GM12865 (cell line): ENCODE measurements around the gene CCDC184.

Experiments used
- DNase-seq: peaks from one replicate; pipeline ENCODE4 v3.0.0; 2010; ENCODE audit warnings: low read depth
- H3K4me3 ChIP-seq: 2 replicates; pipeline ENCODE4 v1.5.1; 2011; ENCODE audit warnings: mild to moderate bottlenecking, low read depth, low read length, control low read depth
- TF ChIP-seq, protein P1 (sequence below): IDR thresholded peaks from 2 replicates; pipeline ENCODE4 v1.5.1; 2011; ENCODE audit warnings: low read length, control low read depth, low read depth, inconsistent platforms; ENCODE audit not compliant: insufficient read depth; ENCODE audit errors: missing control alignments

The CCDC184 gene

DNA sequence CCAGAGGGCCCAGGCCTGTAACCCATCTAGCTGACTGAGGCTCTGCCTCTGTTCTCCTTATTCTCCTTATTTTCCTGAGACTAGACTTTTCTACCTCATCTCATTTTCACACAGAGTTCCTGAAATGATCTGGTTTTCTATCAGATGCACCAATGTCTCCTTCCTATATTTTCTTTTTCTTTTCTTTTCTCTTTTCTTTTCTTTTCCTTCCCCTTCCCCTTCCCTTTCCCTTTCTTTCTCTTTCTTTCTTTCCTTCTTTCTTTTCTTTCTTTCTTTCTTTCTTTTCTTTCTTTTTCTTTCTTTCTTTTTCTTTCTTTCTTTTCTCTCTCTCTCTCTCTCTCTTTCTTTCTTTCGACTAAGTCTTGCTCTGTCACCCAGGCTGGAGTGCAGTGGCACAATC, 3.0 kb upstream of the CCDC184 start:
- TF ChIP-seq, protein P1, sequence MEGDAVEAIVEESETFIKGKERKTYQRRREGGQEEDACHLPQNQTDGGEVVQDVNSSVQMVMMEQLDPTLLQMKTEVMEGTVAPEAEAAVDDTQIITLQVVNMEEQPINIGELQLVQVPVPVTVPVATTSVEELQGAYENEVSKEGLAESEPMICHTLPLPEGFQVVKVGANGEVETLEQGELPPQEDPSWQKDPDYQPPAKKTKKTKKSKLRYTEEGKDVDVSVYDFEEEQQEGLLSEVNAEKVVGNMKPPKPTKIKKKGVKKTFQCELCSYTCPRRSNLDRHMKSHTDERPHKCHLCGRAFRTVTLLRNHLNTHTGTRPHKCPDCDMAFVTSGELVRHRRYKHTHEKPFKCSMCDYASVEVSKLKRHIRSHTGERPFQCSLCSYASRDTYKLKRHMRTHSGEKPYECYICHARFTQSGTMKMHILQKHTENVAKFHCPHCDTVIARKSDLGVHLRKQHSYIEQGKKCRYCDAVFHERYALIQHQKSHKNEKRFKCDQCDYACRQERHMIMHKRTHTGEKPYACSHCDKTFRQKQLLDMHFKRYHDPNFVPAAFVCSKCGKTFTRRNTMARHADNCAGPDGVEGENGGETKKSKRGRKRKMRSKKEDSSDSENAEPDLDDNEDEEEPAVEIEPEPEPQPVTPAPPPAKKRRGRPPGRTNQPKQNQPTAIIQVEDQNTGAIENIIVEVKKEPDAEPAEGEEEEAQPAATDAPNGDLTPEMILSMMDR, result no peak
- no peak overlapping the region for H3K4me3 ChIP-seq
- no peak for DNase-seq

DNA sequence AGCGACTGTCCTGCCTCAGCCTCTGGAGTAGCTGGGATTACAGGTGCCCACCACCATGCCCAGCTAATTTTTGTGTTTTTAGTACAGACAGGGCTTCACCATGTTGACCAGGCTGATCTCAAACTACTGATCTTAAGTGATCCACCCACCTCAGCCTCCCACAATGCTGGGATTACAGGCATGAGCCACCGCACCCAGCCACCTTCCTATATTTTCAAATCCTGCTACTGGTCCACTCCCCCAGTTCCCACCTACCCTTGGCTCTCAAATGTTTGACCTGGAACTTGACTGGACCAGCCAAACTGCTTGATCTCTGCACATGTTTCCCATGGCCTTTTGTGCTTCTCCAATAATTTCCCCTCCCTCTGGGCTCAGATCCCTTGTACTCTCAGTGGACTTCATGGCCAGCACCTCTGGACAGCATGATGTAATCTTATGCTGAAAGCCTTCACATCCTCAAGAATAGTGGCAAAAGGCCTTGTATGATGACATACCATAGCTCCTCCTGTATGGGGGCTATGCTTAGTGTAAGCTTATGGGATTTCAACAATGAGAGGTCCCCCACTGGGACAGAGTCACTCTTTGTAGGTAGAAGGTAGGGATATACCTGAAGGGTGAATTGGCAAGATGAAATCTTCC, 2.5 kb upstream of the CCDC184 start:
- DNase-seq, result no peak
- H3K4me3 ChIP-seq, result no peak overlapping the region
- TF ChIP-seq, protein P1, result no peak

GRCh38 chr12:48182631-48183030, 813 bp upstream of the CCDC184 start:
- TF ChIP-seq, protein P1, result no peak
- peak overlapping the region; percentile 75 for H3K4me3 ChIP-seq
- no peak for DNase-seq

DNA sequence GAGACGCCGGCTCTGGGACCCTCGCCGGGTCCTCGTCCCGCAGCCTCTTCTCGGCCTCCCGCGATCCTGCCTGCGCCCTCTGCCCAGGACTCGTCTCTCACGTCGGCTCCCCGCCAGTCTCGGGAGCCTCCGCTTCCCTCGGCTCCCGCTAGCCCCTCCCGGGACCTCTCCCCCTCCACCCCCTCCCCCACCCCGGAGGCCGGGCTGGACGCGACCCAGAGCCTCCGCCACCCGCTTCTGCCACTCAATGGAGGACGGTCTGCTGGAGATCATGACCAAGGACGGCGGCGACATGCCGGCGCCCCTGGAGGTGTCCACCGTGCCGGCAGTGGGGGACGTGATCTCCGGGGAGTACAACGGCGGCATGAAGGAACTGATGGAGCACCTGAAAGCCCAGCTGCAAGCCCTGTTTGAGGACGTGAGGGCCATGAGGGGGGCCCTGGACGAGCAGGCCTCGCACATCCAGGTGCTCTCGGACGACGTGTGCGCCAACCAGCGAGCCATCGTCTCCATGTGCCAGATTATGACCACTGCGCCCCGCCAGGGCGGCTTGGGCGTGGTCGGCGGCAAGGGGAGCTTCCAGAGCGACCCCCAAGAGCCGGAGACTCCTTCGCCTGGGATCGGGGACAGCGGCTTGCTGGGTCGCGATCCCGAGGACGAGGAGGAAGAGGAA, 568 bp downstream of the CCDC184 start:
- no peak for DNase-seq
- TF ChIP-seq, protein P1, result no peak
- H3K4me3 ChIP-seq, result peak overlapping the region; percentile 75

DNA sequence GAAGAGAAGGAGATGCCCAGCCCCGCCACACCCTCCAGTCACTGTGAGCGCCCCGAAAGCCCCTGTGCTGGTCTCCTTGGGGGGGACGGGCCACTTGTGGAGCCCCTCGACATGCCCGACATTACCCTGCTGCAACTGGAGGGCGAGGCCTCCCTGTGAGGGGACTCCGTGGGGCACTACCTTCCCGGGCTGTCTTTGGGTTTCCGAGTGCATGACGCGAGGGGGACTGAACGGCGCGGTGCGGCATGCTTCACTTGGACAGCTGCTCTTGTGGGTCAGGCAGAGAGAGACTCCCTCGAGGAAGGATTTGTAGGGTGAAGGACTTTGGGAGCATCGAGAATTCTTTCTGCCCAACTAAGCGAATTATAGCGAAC, 1.1 kb downstream of the CCDC184 start:
- DNase-seq, result no peak
- TF ChIP-seq, protein P1, result no peak
- H3K4me3 ChIP-seq, result no peak overlapping the region

GRCh38 chr12:48185181-48185919, 1.9 kb downstream of the CCDC184 start:
- DNase-seq, result no peak
- H3K4me3 ChIP-seq, result no peak overlapping the region
- TF ChIP-seq, protein P1, result no peak
